MV-4-11 (cell line): ENCODE measurements around the gene OR6N1.

ENCODE experiments used
- DNase-seq: peaks from one replicate; lab custom pipeline; 2025; lab: John Stamatoyannopoulos, UW

Gene OR6N1, protein sequence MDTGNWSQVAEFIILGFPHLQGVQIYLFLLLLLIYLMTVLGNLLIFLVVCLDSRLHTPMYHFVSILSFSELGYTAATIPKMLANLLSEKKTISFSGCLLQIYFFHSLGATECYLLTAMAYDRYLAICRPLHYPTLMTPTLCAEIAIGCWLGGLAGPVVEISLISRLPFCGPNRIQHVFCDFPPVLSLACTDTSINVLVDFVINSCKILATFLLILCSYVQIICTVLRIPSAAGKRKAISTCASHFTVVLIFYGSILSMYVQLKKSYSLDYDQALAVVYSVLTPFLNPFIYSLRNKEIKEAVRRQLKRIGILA

DNA sequence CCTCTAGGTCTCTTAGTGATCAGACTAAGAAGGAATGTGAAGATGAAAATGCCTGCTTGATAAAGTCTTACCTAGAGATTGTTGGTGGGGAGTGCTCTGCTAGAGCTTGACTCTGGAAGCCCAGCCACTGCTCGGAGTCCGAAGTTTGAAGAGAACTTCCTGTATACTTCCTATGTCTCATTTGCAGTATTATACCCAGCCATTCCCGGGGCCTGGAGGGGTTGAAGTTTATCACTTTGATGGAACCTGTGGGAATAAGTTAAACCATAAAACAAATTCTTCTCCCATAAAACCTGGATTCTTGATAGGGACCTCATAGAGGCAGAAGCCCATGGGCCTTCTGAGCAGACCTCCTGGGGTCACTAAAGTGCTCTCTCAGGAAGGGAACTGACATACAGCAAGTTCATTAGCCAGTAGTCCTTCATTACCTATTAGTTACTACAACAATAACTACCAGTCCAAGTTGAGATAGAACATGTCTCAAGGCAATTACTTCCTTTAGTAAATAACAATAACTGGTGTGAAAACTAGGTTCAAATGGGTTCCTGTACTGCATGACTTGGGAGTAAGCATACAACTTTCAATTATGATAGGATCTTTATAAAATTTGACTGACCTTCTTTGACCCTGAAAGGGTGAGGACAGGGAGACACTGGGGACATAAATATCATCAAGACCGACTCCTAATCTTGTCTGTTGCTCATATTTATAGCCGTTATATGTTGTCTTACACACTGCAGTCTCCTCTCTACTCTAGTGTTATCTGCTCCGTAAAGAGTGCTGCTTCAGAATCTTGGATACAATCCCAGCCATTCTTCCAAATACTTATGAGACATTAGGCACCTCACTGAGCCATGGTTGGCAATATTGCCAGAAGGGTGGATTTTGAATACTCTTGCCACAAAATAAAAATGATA, at the start of gene OR6N1:
Gene OR6N1, minus strand, starts transcription at position 246 of the 917 bp plus-strand sequence. CDS start 5,513 bp downstream, outside the sequence.
- DNase-seq = no peak

DNA sequence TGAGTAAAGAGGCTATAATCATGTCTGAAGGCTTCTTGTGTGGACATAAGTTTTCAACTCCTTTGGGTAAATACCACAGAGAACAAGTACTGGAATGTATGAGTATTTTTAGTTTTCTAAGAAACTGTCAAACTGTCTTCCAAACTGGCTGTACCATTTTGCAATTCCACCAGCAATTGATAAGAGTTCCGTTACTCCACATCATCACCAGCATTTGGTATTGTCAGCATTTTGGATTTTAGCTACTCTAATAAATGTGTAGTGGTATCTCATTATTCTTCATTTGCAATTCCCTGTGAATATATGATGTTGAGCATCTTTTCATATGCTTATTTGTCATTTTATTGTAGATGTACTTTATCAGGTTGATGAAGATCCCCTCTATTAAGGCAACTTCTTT, 49.7 kb upstream of the OR6N1 start:
- no peak for DNase-seq

DNA sequence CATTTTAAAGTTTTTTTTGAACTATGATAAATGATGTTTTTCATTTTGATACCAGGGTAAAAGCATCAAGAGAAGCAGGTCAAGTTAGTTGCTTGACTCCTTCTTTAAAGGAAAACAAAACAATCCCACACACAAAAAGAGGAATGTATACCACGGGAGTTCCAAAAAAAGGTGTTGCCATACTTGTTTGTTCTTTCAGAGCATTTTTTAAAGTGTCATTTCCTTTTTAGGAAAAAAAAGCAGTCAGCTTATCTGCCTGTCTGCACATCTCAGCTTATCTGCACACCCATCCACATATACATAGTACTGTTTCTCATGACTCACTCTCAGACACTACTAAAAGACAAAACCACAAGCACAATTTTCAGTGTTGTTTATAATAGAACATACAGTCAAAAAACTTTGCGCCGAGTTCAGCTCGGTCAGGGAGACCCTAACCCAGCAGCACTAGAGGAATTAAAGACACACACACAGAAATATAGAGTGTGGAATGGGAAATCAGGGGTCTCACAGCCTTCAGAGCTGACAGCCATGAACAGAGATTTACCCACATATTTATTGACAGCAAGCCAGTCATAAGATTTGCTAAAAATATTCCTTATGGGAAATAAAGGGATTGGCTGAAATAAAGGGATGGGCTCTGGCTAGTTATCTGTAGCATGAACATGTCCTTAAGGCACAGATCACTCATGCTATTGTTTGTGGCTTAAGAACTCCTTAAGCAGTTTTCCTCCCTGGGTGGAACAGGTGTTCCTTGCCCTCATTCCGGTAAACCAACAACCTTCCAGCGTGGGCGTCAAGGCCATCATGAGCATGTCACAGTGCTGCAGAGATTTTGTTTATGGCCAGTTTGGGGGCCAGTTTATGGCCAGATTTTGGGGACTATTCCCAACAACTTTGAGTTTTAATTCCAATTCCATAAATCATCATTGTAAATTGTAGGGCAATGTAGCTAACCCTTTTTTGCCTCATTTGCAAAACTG, 47.8 kb upstream of the OR6N1 start:
- DNase-seq = peak; percentile 25

DNA sequence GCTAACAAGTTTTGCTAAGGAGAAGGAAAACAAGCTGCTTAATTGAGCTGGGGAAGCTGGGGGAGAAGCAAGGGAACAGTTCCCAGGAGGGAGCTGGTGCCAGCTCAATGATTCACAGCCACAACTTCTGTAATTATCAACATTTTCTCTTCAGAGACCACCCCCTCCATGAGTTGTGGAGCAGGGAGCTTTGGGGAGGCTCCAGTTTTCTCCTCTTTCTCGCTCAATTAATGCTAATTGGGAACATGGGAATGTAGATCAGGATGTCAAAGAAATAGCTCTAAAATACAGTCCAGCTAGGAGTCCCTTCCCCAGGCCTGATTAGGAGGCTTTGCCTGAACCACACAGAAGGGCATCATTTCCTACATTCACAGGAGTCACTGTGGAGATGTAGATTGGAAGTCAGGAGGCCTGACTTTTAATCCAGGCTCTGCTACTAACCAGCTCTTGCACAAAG, 47.0 kb upstream of the OR6N1 start:
- peak; percentile 21 for DNase-seq

DNA sequence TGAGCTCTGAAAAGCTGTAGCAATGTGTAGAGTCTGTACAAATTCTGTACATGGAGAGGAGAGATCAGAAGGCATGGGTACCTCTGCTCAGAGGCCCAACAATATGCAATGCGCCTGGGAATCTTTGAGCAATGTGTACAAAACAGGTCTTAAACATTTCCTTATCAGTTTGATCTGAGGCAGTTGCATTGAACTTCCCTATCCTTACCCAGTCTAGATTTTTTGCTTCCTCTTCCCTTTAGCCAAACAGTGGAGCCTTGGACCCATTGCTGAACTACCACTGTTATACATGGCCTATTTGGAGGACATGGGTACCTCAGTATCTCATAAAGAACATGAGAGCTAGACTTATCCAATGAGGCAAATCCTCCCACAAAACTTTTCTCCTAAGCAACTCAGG, 46.6 kb upstream of the OR6N1 start:
- DNase-seq = peak; percentile 49

DNA sequence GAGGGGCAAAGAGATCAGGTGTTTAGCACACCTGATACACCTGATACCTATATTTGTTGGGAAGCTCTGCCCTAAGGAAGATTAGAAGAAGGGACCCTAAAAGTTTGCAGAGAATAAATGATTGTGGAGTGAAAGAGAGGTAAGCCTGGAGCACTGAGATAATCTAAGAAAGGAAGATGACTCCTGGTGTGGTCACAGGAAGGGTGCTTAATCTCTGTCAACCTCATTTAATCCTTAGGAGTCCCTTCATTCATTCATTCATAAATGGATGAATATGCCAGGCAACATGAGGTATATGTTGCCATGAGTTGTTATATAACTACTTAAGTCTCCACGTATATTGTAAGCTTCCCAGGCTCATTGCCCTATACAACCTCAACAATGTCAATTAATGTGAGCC, 43.0 kb upstream of the OR6N1 start:
- no peak for DNase-seq

DNA sequence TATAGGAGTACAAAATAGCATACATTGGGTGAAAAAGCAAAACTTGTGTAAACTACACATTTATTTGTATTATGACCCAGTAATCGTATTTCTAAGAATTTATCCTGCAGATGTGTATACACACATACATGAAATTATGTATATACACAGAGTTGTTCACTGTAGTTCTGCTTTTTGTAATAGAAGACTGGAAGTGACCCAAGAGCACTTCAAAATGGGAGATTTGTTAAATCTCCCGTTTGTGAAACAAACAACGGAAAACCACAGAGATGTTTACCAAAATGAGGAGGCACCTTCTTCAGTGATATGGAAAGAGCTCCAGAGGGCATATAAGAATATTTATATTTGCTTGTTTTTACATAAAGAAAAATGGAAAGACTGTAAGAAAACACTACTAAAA, 41.2 kb upstream of the OR6N1 start:
- DNase-seq = peak; percentile 66

DNA sequence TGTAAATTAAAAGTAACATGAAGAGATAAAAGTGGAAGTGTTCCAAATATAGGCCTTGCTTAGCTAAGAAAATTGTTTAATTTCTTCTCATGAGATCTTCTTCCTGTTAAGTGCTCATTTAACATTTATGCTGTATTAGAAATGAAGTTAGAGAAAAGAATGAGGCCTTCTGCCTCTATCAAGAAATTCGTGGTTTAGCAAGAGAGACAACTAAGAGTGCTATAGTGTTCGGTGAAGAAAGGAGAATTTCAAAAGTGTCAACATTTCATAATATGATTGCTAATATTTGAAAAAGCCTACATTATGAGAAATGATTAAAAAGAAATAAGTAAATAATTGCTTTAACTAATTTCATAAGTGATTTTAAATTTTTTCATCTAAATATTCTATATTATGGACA, 40.3 kb upstream of the OR6N1 start:
- no peak for DNase-seq

DNA sequence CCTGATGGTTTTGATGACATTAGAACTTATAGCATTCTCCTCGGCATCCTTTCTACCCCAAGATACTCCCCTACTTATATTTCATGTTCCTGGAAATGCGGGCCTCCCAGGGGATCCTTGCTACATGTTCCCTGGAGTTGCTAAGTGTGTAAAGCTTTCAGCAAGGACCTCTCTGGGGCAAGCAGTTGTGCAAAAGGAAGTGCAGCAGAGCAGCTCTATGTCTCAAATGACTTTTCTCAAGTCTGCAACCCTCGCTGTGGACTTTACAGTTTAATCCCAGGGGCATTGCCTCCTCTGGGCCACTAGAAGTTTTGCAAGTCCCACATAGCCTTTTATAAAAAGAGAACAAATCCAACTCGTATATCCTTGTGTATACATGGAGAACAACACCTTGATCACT, 38.3 kb upstream of the OR6N1 start:
- DNase-seq = peak; percentile 66

DNA sequence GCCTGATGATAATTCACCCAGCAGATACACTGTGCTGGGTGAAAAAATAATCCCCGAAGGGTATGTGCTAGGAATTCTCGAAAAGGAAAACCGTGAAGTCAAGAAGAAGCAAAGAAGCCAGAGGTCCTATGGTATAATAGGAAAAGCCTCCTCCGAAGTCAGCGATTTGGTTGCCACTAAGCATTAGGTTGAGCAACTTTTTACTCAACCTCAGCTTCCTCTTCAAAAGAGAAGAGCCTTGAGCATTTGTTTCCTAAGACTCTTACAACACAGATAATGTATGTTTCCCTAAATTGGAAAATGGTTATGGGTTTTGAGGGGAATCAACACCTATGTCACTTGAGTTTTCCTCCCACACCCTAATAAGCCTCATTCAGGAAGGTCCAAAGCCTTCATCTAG, 37.9 kb upstream of the OR6N1 start:
- peak; percentile 89 for DNase-seq

DNA sequence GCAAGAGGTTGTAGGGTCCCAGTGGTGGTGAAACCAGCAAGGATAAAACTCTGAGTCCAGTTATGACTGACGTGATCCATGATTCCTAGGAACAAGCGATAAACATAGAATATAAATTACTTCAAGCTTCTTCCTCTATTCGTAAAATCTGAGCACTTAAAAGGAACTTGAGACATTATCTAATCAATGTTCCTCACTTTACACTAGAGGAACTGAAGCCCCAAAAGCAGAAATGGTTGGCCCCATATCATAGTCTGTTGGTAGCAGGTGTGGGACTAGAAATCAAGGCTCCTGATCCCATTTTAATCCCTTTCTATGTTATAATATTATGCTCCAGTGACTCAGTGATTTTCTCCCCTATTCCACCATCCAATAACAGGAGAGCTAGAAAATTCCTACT, 37.3 kb upstream of the OR6N1 start:
- DNase-seq = peak; percentile 85

DNA sequence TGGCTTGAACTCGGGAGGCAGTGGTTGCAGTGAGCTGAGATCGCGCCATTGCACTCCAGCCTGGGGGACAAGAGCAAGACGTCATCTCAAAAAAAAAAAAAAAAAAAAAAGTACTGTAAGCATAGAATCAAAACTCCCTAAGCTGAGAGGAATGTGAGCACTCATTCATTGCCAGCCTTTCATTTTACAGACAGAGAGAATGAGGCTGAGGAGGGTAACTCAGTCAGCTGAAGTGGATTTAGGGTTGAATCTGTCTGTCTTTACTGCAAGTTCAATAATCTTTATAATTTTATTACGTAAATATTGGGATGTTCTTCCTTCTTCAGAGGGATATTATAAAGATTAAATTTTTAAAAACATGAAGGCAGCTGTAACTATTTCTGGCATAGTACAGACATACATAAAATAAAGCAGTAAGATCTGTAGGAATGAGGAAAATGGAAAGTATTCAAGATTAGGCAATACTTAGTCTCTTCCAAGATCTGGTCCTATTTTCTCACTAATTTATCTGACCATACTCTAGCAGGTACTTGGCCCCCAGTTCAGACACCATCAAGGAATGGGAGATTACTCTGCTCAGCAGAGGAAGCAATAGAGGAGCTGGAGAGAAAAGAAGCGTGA, 35.0 kb upstream of the OR6N1 start:
- DNase-seq = no peak

DNA sequence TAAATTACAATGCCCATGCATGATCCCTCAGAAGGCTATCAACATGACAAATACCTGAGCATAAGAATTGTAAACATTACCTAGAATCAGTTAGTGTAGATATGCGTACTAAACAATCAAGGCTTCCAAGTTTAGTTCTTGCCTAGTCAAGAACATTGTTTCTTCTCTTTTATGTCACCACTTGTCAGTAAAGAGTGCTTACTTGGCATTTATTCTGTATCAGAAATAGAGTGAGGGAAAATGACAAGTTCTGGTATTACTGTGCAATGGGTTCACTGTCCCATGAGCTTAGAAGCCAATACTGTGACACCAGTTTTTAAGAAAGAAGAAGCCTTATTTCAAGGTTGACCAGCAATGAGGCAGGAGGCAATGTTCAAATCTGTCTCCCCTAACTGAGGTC, 31.7 kb upstream of the OR6N1 start:
- DNase-seq = no peak

DNA sequence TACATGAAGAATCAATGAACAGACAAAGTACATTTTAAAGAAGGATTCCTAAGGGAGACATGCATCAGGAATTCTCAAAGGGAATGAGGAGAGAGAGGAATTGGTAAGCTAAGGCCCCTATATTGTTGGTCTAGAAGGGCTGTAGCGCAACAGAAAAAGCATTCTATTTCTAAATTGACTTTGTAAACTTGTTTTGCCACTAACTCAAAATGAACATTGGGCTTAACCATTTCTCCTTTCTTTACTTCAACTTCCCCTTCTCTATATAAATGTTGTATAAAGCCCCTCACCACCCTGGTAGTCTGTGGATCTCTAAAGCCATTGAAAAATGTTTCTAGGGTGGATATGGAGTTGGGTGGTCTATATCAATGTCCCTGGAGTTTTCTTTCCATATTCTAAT, 29.4 kb upstream of the OR6N1 start:
- peak; percentile 26 for DNase-seq

DNA sequence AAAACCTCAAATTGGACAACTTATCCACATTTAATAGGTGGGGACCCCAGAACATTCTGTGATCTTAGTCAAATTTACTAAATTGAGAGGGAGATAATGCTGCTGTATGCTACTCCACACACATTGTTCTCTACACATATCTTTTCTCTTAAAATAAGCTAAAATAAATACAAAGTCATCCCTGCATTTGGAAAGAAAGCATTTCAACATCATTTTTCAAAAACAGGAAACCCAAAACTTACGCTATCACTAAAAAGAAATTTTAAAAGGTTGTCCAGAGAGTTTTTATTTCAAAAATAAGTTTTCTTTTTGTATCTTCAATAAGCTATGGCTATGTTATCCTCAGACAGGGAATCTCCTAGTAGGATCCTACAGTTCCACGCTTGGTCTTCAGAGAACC, 28.5 kb upstream of the OR6N1 start:
- no peak for DNase-seq

DNA sequence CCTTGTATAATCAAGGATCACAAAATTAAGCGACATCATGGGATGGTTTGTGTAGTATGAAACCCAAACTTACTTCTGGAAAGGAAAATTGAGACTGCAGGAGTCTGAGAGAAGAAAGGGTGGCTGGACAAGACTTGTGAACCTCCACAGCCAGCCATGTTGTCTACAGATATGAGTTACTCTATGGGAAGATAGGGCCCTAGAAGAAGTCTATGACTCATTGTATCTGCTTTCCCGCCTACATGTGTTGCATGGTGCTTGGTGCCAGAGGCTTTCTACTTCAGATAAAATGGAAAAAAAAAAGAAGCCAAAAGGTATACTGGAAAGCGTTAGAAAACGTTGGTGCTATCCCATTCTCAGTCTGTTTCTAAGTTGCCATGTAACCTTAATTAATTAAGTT, 27.7 kb upstream of the OR6N1 start:
- no peak for DNase-seq

DNA sequence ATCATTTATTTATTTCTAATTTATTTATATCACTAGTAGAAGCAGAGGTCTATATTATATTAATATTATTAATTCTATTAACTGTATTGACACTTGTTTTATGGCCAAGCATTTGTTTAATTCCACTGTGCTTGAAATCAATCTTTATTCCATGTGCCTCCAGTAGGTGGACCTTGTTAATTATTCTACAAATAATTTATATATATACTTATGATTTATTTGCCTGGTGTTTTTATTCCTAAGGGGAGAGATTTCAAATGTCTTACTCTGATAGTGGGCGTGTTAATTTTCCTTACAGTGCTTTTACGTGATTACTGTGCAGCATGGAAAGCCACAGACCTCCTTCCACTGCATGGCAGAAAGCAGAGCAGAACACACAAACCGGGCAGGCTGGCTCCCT, 26.5 kb upstream of the OR6N1 start:
- no peak for DNase-seq

DNA sequence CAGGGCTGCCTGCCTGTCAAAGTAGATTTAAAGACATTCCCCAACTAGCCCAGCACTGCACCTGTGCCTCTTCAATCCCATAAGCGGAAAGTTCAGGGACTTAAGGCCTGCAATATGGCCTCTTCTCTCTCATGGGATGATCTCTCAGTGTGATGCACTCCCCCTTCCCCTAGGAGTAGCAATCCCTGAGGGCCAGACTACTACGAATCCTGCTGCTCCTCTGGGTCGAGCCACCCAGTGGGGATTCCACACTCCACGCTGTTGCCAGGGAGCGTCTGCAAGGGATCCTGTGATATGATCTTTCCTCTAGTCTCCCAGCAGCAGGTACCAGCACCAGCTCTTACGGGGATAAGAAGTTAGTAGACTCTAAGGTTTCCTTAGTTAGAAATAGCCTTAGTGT, 22.3 kb upstream of the OR6N1 start:
- DNase-seq = no peak

DNA sequence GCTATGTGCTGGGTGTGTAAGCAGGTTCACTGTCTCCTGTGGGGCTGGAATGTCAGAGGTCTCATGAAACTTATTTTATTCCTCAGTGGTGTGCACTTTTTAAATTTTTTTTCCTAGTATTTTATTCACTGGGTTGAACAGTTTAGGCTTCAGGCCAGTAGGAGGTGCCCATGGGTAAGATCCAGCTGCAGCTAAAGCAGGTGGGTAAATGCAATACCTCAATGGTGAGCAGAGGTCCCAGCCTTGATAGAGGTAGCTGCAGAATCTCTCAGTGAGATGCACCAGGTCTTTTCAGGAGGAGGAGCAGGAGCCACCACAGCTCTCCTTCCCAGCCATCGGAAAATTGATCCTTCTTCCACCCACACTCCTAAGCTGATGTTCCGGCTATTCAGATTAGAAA, 21.6 kb upstream of the OR6N1 start:
- DNase-seq = no peak

DNA sequence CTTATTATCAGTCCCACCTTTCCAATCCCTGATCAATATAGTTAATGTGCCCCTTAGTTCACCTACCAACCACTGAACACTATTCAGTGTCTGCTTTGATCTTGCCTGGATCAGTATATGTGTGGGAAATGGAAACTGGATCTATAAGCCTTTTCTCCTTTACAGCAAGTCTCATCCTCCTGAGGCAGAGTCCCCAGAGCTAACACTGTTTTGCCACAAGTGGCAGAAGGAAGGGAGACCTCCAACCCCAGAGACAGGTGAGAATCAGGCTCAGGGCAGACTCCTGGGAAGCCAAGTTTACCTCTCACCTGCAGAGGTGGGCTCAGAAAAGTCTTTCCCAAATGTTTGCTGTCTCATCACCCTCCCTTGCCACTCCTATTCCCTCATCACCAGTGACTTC, 9.1 kb upstream of the OR6N1 start, which contains the start of gene OR6N2:
Gene OR6N2, minus strand, starts transcription at position 101 of the 400 bp plus-strand sequence. CDS start 3,569 bp downstream, outside the sequence.
- no peak for DNase-seq

DNA sequence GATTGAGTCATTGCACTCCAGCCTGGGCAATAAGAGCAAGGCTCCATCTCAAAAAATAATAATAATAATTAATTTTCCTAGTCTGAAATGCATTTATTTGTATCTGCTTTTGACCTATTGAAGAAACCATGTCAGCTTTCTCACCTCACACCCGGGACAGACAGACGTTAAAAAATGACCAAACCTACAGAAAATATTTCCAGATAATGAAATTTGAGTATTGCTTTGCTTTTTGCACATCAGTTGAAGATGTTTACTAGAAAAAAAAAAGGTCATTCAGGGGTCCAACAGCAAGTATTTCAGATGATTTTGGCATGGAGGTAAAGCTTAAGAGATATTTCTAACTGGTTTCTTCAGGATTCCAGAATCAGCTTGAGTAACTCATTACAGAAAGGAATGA, 17.6 kb downstream of the OR6N1 start, which contains the start of gene OR6K6:
Gene OR6K6, plus strand, starts transcription at position 301 of the 400 bp plus-strand sequence. CDS start 168 bp downstream, outside the sequence.
- DNase-seq = no peak
